Measurements from ENCODE around the gene TGFB3.
A peak's percentile ranks its signal among the peaks of the same experiment; 100 is the strongest.
"Not testable (repeated sequence)": the region's sequence is repeated elsewhere in the genome, so short reads cannot be mapped to it uniquely, and the experiment has no call there.

Gene TGFB3

GRCh38 chr14:75981426-75982265 is at the start of gene TGFB3:
Gene TGFB3, minus strand, starts transcription at chr14:75981995. Its CDS starts 1,102 bp downstream, at chr14:75980893.
- DNase-seq (ENCODE audit: low read depth) = peak; percentile 76

GRCh38 chr14:76024211-76024907 is 42.6 kb upstream of the TGFB3 start:
- DNase-seq (ENCODE audit: low read depth) = no peak

GRCh38 chr14:76023757-76024156 is 42.0 kb upstream of the TGFB3 start:
- no peak for DNase-seq (ENCODE audit: low read depth)

GRCh38 chr14:76022991-76023390 is 41.2 kb upstream of the TGFB3 start:
- DNase-seq (ENCODE audit: low read depth) = no peak

GRCh38 chr14:76019676-76020075 is 37.9 kb upstream of the TGFB3 start:
- no peak for DNase-seq (ENCODE audit: low read depth)

GRCh38 chr14:76015668-76016067 is 33.9 kb upstream of the TGFB3 start:
- no peak for DNase-seq (ENCODE audit: low read depth)

GRCh38 chr14:76015191-76015590 is 33.4 kb upstream of the TGFB3 start:
- DNase-seq (ENCODE audit: low read depth) = no peak

GRCh38 chr14:76012354-76012753 is 30.6 kb upstream of the TGFB3 start:
- no peak for DNase-seq (ENCODE audit: low read depth)

GRCh38 chr14:76011930-76012329 is 30.1 kb upstream of the TGFB3 start:
- DNase-seq (ENCODE audit: low read depth) = no peak

GRCh38 chr14:76009627-76010026 is 27.8 kb upstream of the TGFB3 start:
- DNase-seq (ENCODE audit: low read depth) = not testable (repeated sequence)

- DNase-seq (ENCODE audit: low read depth) = no peak
These were observed 26.1 kb upstream of the TGFB3 start for GRCh38 chr14:76007852-76008251.

- no peak for DNase-seq (ENCODE audit: low read depth)
These were observed 25.6 kb upstream of the TGFB3 start for GRCh38 chr14:76007379-76007778.

- no peak for DNase-seq (ENCODE audit: low read depth)
These were observed 24.5 kb upstream of the TGFB3 start for GRCh38 chr14:76006253-76006652.

GRCh38 chr14:76002383-76002782 is 20.6 kb upstream of the TGFB3 start:
- DNase-seq (ENCODE audit: low read depth) = no peak

GRCh38 chr14:75999511-76000190 is 17.9 kb upstream of the TGFB3 start:
- no peak for DNase-seq (ENCODE audit: low read depth)

- no peak for DNase-seq (ENCODE audit: low read depth)
These were observed 14.7 kb upstream of the TGFB3 start for GRCh38 chr14:75996488-75996887.

GRCh38 chr14:75995372-75996041 is 13.7 kb upstream of the TGFB3 start:
- DNase-seq (ENCODE audit: low read depth) = no peak

GRCh38 chr14:75993567-75994041 is 11.8 kb upstream of the TGFB3 start:
- no peak for DNase-seq (ENCODE audit: low read depth)

GRCh38 chr14:75991753-75992152 is 10.0 kb upstream of the TGFB3 start:
- no peak for DNase-seq (ENCODE audit: low read depth)

GRCh38 chr14:75990297-75990696 is 8.5 kb upstream of the TGFB3 start:
- no peak for DNase-seq (ENCODE audit: low read depth)

- DNase-seq (ENCODE audit: low read depth) = no peak
These were observed 7.3 kb upstream of the TGFB3 start for GRCh38 chr14:75989134-75989533.

All from non-pigmented ciliary epithelial cell (primary cell).